Omental fat pad (tissue), 4 donors: ENCODE measurements around the gene CSF2. TPM values are rescaled to one million over a fixed set of nuclear protein-coding genes. Genes with fewer than 3 reads are reported as not detected.

ENCODE experiments used
- ATAC-seq: fragments of 150-250 bp; one replicate; pipeline ENCODE4 v1.9.1; 2016; ENCODE audit warnings: mild to moderate bottlenecking, moderate library complexity; ENCODE audit not compliant: low FRiP score
- DNase-seq: peaks from one replicate; pipeline ENCODE4 v3.0.0-alpha.2; 2019; ENCODE audit warnings: low spot score
- CTCF ChIP-seq, 3 donors: fragments of 450-650 bp; IDR thresholded peaks; one replicate each; pipeline ENCODE4 v1.5.1; 2016 to 2017; ENCODE audit warnings: antibody characterized with exemption in 3 of 3, mild to moderate bottlenecking in 3 of 3, moderate library complexity in 2 of 3
- total RNA-seq, 4 donors: library from RNA; depleted of rRNA; stranded (reverse); fragments of >200 nt; gene quantifications; one replicate each; pipeline ENCODE4 v1.1.0, GENCODE V29; 2016

The CSF2 gene
- not detected for total RNA-seq

- TF ChIP-seq CTCF (IDR thresholded peaks at IDR 0.05), result no peak
- DNase-seq (no peak), ATAC-seq (no peak)
Measured at GRCh38 chr5:132073231-132074013, at the start of gene CSF2. CSF2 (plus strand) TSS chr5:132073789; CDS start chr5:132073824, 35 bp downstream.

GRCh38 chr5:132024117-132024435 lies 49.5 kb upstream of the CSF2 start:
- DNase-seq, result no peak
- no peak for TF ChIP-seq CTCF (IDR thresholded peaks at IDR 0.05)
- ATAC-seq, result no peak

- TF ChIP-seq CTCF (IDR thresholded peaks at IDR 0.05), result no peak
- ATAC-seq, result no peak
- no peak for DNase-seq
Measured at GRCh38 chr5:132024789-132025402, 48.7 kb upstream of the CSF2 start.

- TF ChIP-seq CTCF (IDR thresholded peaks at IDR 0.05), result no peak
- DNase-seq (no peak), ATAC-seq (no peak)
Measured at GRCh38 chr5:132025403-132025971, 48.1 kb upstream of the CSF2 start.

GRCh38 chr5:132026516-132027008 lies 47.0 kb upstream of the CSF2 start:
- ATAC-seq (no peak), DNase-seq (no peak)
- TF ChIP-seq CTCF (IDR thresholded peaks at IDR 0.05), result no peak

- ATAC-seq (no peak), DNase-seq (no peak)
- no peak for TF ChIP-seq CTCF (IDR thresholded peaks at IDR 0.05)
Measured at GRCh38 chr5:132027027-132027426, 46.6 kb upstream of the CSF2 start.
